ENCODE data around the gene ROCK2.

ROCK2 gene

GRCh38 chr2:11133936-11134320, 210.5 kb downstream of the ROCK2 start:
- in situ Hi-C loops (cut with MboI; ENCODE audit: low sequenced_read_pairs) = loop anchor here (10.0 to 25.0 kb wide), 3 partner anchors 311 to 653 kb away; no protein-coding TSS in a partner anchor
- Histone ChIP-seq H3K4me3 (no peak overlapping the region), H3K4me1 (peaks cover 7% of the 10 kb centered on the region), H3K9me3 (no peaks in the 10 kb centered on the region), H3K27me3 (ENCODE audit: low read depth) (no peaks in the 10 kb centered on the region), H3K36me3 (replicated peaks) (no peaks in the 10 kb centered on the region)
- DNase-seq (ENCODE audit: low spot score in 2 of 2) = no peak

DNA sequence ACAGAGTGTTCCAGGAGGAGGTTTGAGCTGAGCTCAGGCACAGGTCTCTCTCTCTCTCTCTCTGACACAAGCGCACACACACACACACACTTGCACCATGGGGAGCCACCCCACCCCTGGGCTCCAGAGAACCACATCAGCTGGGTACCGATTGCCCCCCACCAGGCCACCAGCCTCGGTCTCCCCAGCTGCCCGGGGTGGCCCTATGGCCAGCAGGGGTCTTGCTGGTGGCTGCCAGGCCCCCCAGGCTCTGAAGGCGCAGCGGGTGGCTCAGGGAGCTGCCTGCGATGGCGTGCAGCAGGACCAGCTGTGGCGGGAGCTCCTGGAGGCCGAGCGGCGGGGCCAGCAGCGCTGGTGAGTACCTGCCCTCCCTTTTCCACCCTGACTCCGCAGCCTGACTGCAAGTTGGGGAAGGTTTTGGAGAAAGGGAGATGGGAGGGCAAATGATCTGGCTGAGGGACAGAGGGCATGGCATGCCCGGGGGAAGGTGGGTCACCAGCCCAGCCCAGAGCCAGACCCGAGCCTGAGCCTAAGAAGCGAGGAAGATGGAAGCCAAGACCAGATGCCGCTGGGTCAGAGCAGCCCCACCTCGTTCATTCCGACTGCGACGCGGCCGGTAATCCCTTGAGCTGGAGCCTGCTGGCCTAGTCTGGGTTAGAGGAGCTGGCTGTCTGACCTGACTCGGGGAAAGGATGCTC, 211.0 kb downstream of the ROCK2 start:
- peak overlapping the region; percentile 38 for H3K4me3 ChIP-seq
- H3K4me1 ChIP-seq = peaks cover 7% of the 10 kb centered on the region
- H3K9me3 ChIP-seq = no peaks in the 10 kb centered on the region
- in situ Hi-C loops (cut with MboI; ENCODE audit: low sequenced_read_pairs) = loop anchor here (10.0 to 25.0 kb wide), 3 partner anchors 311 to 654 kb away; no protein-coding TSS in a partner anchor
- DNase-seq (ENCODE audit: low spot score in 2 of 2) = no peak
- H3K27me3 ChIP-seq (ENCODE audit: low read depth) = no peaks in the 10 kb centered on the region
- H3K36me3 ChIP-seq (replicated peaks) = no peaks in the 10 kb centered on the region

GRCh38 chr2:11132036-11132671, 212.3 kb downstream of the ROCK2 start:
- Histone ChIP-seq H3K9me3 (no peaks in the 10 kb centered on the region), H3K36me3 (replicated peaks) (no peaks in the 10 kb centered on the region), H3K4me1 (peaks cover 7% of the 10 kb centered on the region), H3K4me3 (peak overlapping the region; percentile 38), H3K27me3 (ENCODE audit: low read depth) (no peaks in the 10 kb centered on the region)
- no peak for DNase-seq (ENCODE audit: low spot score in 2 of 2)
- in situ Hi-C loops (cut with MboI; ENCODE audit: low sequenced_read_pairs) = loop anchor here (10.0 to 25.0 kb wide), 3 partner anchors 313 to 655 kb away; no protein-coding TSS in a partner anchor

GRCh38 chr2:11131166-11131920, 213.1 kb downstream of the ROCK2 start:
- no peak overlapping the region for H3K4me3 ChIP-seq
- H3K27me3 ChIP-seq (ENCODE audit: low read depth) = no peaks in the 10 kb centered on the region
- no peaks in the 10 kb centered on the region for H3K9me3 ChIP-seq
- in situ Hi-C loops (cut with MboI; ENCODE audit: low sequenced_read_pairs) = loop anchor here (10.0 to 25.0 kb wide), 3 partner anchors 313 to 656 kb away; no protein-coding TSS in a partner anchor
- no peak for DNase-seq (ENCODE audit: low spot score in 2 of 2)
- peaks cover 7% of the 10 kb centered on the region for H3K4me1 ChIP-seq
- no peaks in the 10 kb centered on the region for H3K36me3 ChIP-seq (replicated peaks)

Measured in HAP-1 (cell line).